ENCODE data around the gene SMAD5.

Gene SMAD5

DNA sequence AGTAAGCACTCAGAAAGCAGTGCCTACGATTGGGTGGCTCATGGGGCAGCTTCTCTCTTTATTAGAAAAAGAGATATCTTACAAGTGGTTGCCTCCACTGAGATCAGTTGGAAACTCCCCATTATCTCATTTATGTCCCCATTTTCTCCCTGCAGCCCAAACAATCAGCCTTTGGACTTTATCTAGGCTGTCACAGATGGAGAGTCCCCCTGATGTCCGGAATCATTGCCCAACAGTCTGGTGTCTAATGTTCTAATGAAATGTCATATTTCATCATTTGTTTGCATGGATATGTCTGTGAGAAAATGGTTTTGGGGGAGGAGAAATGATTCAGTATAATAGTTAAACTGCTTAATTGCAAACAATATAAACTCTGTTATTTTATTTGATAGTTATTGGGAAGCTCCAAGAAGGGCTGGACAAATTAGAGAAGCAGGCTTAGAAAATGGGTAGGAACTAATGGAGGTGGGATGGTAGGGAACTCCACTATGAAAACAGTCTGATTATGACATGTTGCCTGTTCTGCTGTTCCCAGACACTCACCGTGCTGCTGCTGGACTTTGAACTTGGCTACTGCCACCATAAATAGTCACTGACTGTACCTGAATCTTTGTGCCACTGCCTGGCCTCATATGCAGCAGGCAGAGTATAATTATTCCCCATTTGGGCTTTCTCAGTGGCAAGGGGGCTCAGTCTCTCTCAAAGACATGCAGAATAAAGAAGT is 38.3 kb upstream of the SMAD5 start:
- TF ChIP-seq, protein P1, sequence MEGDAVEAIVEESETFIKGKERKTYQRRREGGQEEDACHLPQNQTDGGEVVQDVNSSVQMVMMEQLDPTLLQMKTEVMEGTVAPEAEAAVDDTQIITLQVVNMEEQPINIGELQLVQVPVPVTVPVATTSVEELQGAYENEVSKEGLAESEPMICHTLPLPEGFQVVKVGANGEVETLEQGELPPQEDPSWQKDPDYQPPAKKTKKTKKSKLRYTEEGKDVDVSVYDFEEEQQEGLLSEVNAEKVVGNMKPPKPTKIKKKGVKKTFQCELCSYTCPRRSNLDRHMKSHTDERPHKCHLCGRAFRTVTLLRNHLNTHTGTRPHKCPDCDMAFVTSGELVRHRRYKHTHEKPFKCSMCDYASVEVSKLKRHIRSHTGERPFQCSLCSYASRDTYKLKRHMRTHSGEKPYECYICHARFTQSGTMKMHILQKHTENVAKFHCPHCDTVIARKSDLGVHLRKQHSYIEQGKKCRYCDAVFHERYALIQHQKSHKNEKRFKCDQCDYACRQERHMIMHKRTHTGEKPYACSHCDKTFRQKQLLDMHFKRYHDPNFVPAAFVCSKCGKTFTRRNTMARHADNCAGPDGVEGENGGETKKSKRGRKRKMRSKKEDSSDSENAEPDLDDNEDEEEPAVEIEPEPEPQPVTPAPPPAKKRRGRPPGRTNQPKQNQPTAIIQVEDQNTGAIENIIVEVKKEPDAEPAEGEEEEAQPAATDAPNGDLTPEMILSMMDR (IDR thresholded peaks at IDR 0.05; ENCODE audit: control insufficient read depth, insufficient read depth, low read depth, low read length, missing control alignments), result no peak

DNA sequence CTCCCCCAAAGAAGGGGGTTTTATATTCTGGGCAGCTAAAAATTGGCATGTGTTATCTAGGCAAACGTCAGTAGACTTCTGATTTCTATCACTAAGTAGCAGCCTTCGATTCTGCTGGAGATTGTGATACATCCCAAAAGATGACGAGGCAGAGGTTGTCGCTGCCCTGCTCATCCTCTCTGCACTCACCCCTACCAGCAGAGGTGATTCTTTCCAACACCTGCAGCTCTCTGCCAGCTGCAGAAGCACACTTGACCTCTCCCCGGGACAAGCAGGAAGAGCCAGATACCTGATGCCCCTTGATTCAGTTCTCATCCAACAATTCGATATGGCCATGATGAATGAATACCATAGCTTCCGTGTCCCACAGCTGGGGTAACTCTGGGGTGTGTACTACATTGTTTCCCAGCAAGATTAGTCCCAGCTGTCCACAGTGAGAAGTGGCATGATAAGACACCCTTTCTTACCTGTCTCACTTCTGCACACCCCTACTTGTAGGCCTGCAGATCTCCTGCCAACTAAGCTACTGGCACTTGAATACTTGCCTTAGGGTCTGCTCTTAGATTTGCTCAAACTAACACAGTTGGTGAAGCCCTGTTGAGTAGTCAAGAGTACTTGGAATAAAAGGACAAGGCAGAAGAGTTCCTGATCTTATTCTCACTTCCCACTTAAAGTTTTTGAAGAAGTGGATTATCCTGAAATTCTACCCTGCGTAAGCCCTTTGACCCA is 37.6 kb upstream of the SMAD5 start:
- DNase-seq (ENCODE audit: low read depth), result no peak
- H3K4me3 ChIP-seq (ENCODE audit: control insufficient read depth, low read depth, low read length), result no peak overlapping the region
- TF ChIP-seq, protein P1 (IDR thresholded peaks at IDR 0.05; ENCODE audit: control insufficient read depth, insufficient read depth, low read depth, low read length, missing control alignments), result no peak

More for the DNA sequence above, 38.3 kb upstream of the SMAD5 start:
- no peak for DNase-seq (ENCODE audit: low read depth)
- H3K4me3 ChIP-seq (ENCODE audit: control insufficient read depth, low read depth, low read length), result no peak overlapping the region

DNA sequence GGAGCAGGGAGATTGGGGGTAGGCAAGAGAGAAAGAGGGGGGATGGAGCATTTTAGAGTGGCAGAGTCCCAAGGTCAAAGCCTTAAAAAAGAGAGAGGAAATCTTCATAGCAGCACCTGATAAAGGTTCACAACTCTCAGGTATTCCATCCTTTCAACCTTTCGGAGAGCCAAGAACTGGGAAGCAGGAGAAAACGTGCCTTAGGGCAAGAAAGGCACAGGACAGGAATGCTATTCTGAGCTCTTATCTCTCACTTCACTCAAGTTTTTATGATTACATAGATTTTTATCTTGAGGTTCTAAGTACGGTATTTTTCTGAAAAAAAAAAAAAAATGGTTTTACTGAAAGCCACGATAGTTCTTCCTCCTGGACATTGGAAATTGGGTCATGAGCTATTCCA is 34.5 kb upstream of the SMAD5 start:
- H3K4me3 ChIP-seq (ENCODE audit: control insufficient read depth, low read depth, low read length), result no peak overlapping the region
- TF ChIP-seq, protein P1 (IDR thresholded peaks at IDR 0.05; ENCODE audit: control insufficient read depth, insufficient read depth, low read depth, low read length, missing control alignments), result no peak
- no peak for DNase-seq (ENCODE audit: low read depth)

DNA sequence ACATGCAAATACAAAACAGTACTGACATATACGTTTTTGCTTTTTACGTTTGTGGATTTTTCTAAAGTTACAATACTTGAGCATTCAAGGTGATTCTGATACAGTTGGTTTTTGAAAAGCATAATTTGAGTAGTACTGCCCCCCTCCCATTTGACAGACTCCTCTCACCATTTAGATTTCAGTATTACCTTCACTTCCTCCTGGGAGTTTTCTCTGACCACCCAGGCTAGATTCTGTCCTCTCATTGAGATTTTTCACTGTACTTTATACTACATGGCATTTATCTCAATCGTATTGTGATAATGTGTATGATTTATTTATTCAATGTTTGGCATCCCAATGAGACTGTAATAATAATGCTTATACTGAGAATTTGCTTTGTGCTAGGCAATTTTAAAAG is 32.8 kb upstream of the SMAD5 start:
- DNase-seq (ENCODE audit: low read depth), result no peak
- no peak overlapping the region for H3K4me3 ChIP-seq (ENCODE audit: control insufficient read depth, low read depth, low read length)
- TF ChIP-seq, protein P1 (IDR thresholded peaks at IDR 0.05; ENCODE audit: control insufficient read depth, insufficient read depth, low read depth, low read length, missing control alignments), result no peak

DNA sequence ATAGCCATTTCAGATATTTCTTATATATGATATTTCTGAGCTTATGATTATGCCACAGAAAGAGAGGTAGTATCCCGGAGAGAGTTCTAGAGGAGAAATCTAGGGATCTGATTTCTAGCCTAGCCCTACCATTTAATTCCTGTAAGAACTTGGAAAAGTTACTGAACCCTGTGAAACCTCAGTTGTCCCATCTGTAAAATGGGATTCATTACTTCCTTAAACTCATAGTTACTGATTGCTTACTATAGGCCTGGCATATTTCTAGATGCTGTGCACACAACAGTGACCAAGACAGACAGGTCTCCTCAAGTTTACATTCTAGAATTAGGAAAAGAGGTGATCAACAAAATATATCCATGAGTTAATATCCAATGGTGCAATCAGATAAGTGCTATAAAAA is 30.8 kb upstream of the SMAD5 start:
- TF ChIP-seq, protein P1 (IDR thresholded peaks at IDR 0.05; ENCODE audit: control insufficient read depth, insufficient read depth, low read depth, low read length, missing control alignments), result no peak
- no peak for DNase-seq (ENCODE audit: low read depth)
- H3K4me3 ChIP-seq (ENCODE audit: control insufficient read depth, low read depth, low read length), result no peak overlapping the region

DNA sequence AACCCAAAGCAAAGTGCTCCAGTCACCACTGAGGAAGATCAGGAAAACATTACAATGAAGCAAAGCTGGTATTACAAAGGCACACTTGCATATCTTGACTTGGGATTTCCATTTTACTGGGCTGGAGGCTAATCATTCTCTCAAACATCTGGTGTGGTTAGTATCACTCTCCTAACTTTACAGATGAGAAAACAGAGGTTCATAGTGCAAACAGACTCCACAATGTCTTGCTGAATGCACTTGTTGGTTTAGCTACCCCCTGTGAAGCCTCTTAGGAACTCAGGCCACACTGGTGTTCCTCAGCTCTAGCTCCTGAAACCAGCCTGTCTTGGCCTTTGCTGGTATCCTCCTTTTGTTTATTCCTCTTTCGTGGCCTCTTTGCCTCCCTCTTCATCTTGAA is 29.5 kb upstream of the SMAD5 start:
- H3K4me3 ChIP-seq (ENCODE audit: control insufficient read depth, low read depth, low read length), result no peak overlapping the region
- TF ChIP-seq, protein P1 (IDR thresholded peaks at IDR 0.05; ENCODE audit: control insufficient read depth, insufficient read depth, low read depth, low read length, missing control alignments), result no peak
- DNase-seq (ENCODE audit: low read depth), result no peak

Data from AG09309 (cell line).